GM12878 (cell line): ENCODE results near the gene MED19. TPM values are rescaled to one million over a fixed set of nuclear protein-coding genes. Genes with fewer than 3 reads are reported as not detected.

ENCODE experiments used
- ATAC-seq: fragments of 200-7000 bp; cut with Tn5 transposase; 3 replicates; pipeline ENCODE4 v1.9.1; 2020; ENCODE audit warnings: mild to moderate bottlenecking, moderate library complexity
- BruUV-seq: library from RNA; stranded (reverse); fragments of 400-500 nt; replicated peaks from 2 replicates; lab custom pipeline; 2021; lab: Mats Ljungman, UMichigan
- CTCF ChIA-PET: fragments of 300-600 bp; sonication (Branson Sonifier 250); formaldehyde crosslinking; extraction: SDS; loops from one replicate; lab custom pipeline; 2021; ENCODE audit warnings: inconsistent platforms; lab: Yijun Ruan, JAX
- POLR2A ChIA-PET: fragments of 350-600 bp; formaldehyde crosslinking; extraction: SDS; loops from one replicate; lab custom pipeline; 2021; ENCODE audit warnings: inconsistent platforms; lab: Charles Lee
- RAD21 ChIA-PET: fragments of 300-600 bp; sonication (Branson Sonifier 250); formaldehyde crosslinking; loops from one replicate; lab custom pipeline; 2023; ENCODE audit warnings: antibody characterized with exemption; ENCODE audit not compliant: unreplicated experiment; lab: Charles Lee
- SMC1A ChIA-PET: fragments of 300-600 bp; sonication (Branson Sonifier 250); formaldehyde crosslinking; loops from one replicate; lab custom pipeline; 2023; ENCODE audit not compliant: unreplicated experiment, uncharacterized antibody; lab: Charles Lee
- DNase-seq: peaks from one replicate; pipeline ENCODE4 v3.0.0-alpha.2; 2011; ENCODE audit warnings: low read depth, low spot score
- FAIRE-seq: peaks from 3 replicates; lab custom pipeline; 2011; peaks lifted over from hg19 to GRCh38; lab: Jason Lieb, UNC
- H2AFZ ChIP-seq: 2 replicates; pipeline ENCODE4 v1.6.0; 2011; ENCODE audit warnings: low read depth, low read length, control low read depth; ENCODE audit not compliant: control insufficient read depth
- H3K27ac ChIP-seq: 2 replicates; pipeline ENCODE4 v1.5.1; 2011; ENCODE audit warnings: control low read depth; ENCODE audit not compliant: control insufficient read depth, insufficient read depth
- H3K27me3 ChIP-seq, 2 experiments: replicated peaks in 1 of 2; 2 replicates each; pipeline versions ENCODE4 v1.6.0 to v1.6.1; 2011; ENCODE audit warnings: low read length in 1 of 2; ENCODE audit not compliant: control insufficient read depth in 2 of 2, insufficient read depth in 2 of 2
- H3K36me3 ChIP-seq, 2 experiments: 2 replicates each; pipeline ENCODE4 v1.5.1; 2011; ENCODE audit warnings: low read length in 1 of 2; ENCODE audit not compliant: control insufficient read depth in 2 of 2, insufficient read depth in 2 of 2
- H3K4me1 ChIP-seq: 2 replicates; pipeline ENCODE4 v1.6.1; 2011; ENCODE audit warnings: mild to moderate bottlenecking, low read length, moderate library complexity, mixed read lengths; ENCODE audit not compliant: control insufficient read depth, insufficient read depth
- H3K4me2 ChIP-seq: 2 replicates; pipeline ENCODE4 v1.6.0; 2011; ENCODE audit warnings: control low read depth; ENCODE audit not compliant: control insufficient read depth, insufficient read depth
- H3K4me3 ChIP-seq: fragments of 200-600 bp; sonication (generic); 2 replicates; pipeline ENCODE4 v1.5.1; 2016
- H3K79me2 ChIP-seq: 2 replicates; pipeline ENCODE4 v1.6.0; 2011; ENCODE audit warnings: low read length; ENCODE audit not compliant: control insufficient read depth, insufficient read depth
- H3K9ac ChIP-seq: 2 replicates; pipeline ENCODE4 v1.8.0; 2011; ENCODE audit warnings: low read length, control low read depth, mixed read lengths; ENCODE audit not compliant: control insufficient read depth, insufficient read depth
- H3K9me3 ChIP-seq: replicated peaks from 3 replicates; pipeline ENCODE4 v1.5.1; 2011; ENCODE audit warnings: mild to moderate bottlenecking, low read length; ENCODE audit not compliant: control insufficient read depth, insufficient read depth
- H4K20me1 ChIP-seq: 2 replicates; pipeline ENCODE4 v1.6.0; 2011; ENCODE audit not compliant: control insufficient read depth, insufficient read depth
- CEBPB ChIP-seq, 2 experiments: fragments of 150-350 bp in 1 of 2; IDR thresholded peaks; 2 replicates each; pipeline ENCODE4 v1.6.1; 2012 to 2014; ENCODE audit warnings: low read depth in 2 of 2, low read length in 2 of 2, borderline replicate concordance in 1 of 2, inconsistent platforms in 1 of 2
- CREB1 ChIP-seq: IDR thresholded peaks from 2 replicates; pipeline ENCODE4 v1.6.1; 2012; ENCODE audit warnings: low read depth, mild to moderate bottlenecking, inconsistent platforms
- IKZF1 ChIP-seq: fragments of 450-650 bp; conservative IDR thresholded peaks from 2 replicates; pipeline ENCODE4 v1.6.1; 2017; ENCODE audit warnings: antibody characterized with exemption, mild to moderate bottlenecking
- NBN ChIP-seq: fragments of 450-650 bp; IDR thresholded peaks from 2 replicates; pipeline ENCODE4 v1.6.1; 2016
- PAX5 ChIP-seq: IDR thresholded peaks from 2 replicates; pipeline ENCODE4 v1.6.1; 2011; ENCODE audit warnings: low read depth, low read length, borderline replicate concordance
- RAD21 ChIP-seq: IDR thresholded peaks from 2 replicates; pipeline ENCODE4 v1.6.1; 2011; ENCODE audit warnings: mild to moderate bottlenecking, low read depth, low read length, moderate library complexity; ENCODE audit not compliant: insufficient read depth
- RFX5 ChIP-seq: IDR thresholded peaks from 2 replicates; pipeline ENCODE4 v1.6.1; 2011; ENCODE audit warnings: low read depth, low read length, improper control_type of control experiment
- SREBF2 ChIP-seq: IDR thresholded peaks from 2 replicates; pipeline ENCODE4 v1.6.1; 2012; ENCODE audit warnings: mild to moderate bottlenecking, low read length
- STAT1 ChIP-seq: fragments of 450-650 bp; conservative IDR thresholded peaks from 2 replicates; pipeline ENCODE4 v1.6.1; 2014; ENCODE audit warnings: antibody characterized with exemption, mild to moderate bottlenecking
- TARDBP ChIP-seq: IDR thresholded peaks from 2 replicates; pipeline ENCODE4 v1.6.1; 2016; ENCODE audit warnings: borderline replicate concordance
- TBL1XR1 ChIP-seq: IDR thresholded peaks from 2 replicates; pipeline ENCODE4 v1.6.1; 2012; ENCODE audit warnings: low read depth, low read length, improper control_type of control experiment
- YY1 ChIP-seq: IDR thresholded peaks from 2 replicates; pipeline ENCODE4 v1.6.1; 2011; ENCODE audit warnings: low read depth, mild to moderate bottlenecking, low read length
- ZNF207 ChIP-seq: fragments of 450-650 bp; IDR thresholded peaks from 2 replicates; pipeline ENCODE4 v1.6.1; 2014; ENCODE audit warnings: antibody characterized with exemption, mild to moderate bottlenecking, borderline replicate concordance
- WGBS: methylation state at CpG from one replicate; pipeline ENCODE4 v1.1.6; 2016; ENCODE audit warnings: low lambda C conversion rate; ENCODE audit not compliant: insufficient replicate concordance, insufficient coverage; ENCODE audit errors: missing lambda C conversion rate; 5-methylcytosine and 5-hydroxymethylcytosine counted together
- in situ Hi-C: fragments of 300-500 bp; cut with MboI; formaldehyde crosslinking; loops from 9 replicates; pipeline ENCODE4 v1.14.3; 2018; ENCODE audit warnings: mixed read lengths
- intact Hi-C: fragments of 100-400 bp; cut with micrococcal nuclease; formaldehyde crosslinking; loops from one replicate; pipeline ENCODE4 v1.14.2; 2022; ENCODE audit not compliant: unreplicated experiment
- polyA plus RNA-seq, 11 experiments: library from polyadenylated mRNA; depleted of rRNA in 4 of 11; unstranded in 6 of 11; stranded (reverse) in 5 of 11; fragments of >200 nt; fragmentation: Nextera tagmentation in 4 of 11; fragmentation: Illumina TruSeq in 1 of 11; extraction: Ambion mirVana in 4 of 11; extraction: Trizol in 1 of 11; gene quantifications; 1 replicate in 1 of 11; 2 replicates in 10 of 11; pipeline versions ENCODE4 v1.2.1 to v1.2.3, GENCODE V29; 2011 to 2016; ENCODE audit warnings: inconsistent platforms in 2 of 11, missing spikeins in 2 of 11, low read depth in 1 of 11
- total RNA-seq, 4 experiments: library from RNA; depleted of rRNA in 3 of 4; stranded (reverse); fragments of >200 nt in 3 of 4; fragmentation: Illumina TruSeq in 1 of 4; extraction: Trizol in 1 of 4; gene quantifications; 2 replicates each; pipeline versions ENCODE4 v1.2.1 to v1.2.3, GENCODE V29; 2013 to 2021
- TF ChIP-seq, protein P1 (sequence below): fragments of 150-350 bp; IDR thresholded peaks from 2 replicates; pipeline ENCODE4 v1.6.1; 2014; ENCODE audit warnings: mild to moderate bottlenecking, low read depth, low read length
- TF ChIP-seq, protein P2 (sequence below): fragments of 450-650 bp; formaldehyde crosslinking; IDR thresholded peaks from 2 replicates; pipeline ENCODE4 v1.4.0; 2022; ENCODE audit warnings: mild to moderate bottlenecking, moderate library complexity
- TF ChIP-seq, protein P3 (sequence below): IDR thresholded peaks from 2 replicates; pipeline ENCODE4 v1.6.1; 2012; ENCODE audit warnings: low read length, inconsistent platforms

Gene MED19
- total and polyA plus RNA-seq, 10 of the 15 experiments (the other 5 are each of a cell fraction or from before 2014, with no cell fraction given) = 4.9 to 28.2 (median 17.3) TPM

DNA sequence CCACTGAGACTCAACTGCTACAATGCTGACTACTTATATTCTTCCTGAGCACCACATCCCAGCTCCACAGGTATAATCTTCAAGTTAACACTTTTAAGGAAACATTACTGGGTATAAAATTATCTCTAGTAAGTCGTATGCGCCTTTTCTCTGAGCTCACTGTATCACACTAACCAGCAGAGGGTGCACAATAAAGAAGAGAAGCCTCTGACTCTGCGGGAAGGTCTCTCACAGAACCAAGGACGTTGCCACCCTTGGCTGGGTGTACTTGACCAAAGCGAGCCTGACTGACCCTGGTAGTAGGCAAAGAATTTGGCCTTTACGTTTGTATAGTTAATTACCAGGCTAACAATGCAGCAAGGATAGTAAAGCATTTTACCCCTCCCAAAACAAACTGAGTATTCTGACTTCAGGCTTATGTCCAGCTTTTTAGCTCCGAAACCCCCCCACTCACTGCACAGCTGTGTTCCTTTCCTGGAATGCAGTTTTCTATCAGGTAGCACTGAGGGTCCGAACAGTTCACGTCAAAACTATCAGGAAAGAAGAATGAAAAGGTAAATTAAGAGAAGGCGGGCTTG lies 39.8 kb upstream of the MED19 start, which contains the start of gene BTBD18:
TSS of gene BTBD18 (minus strand) at position 144 of the 578 bp plus-strand sequence. CDS start 631 bp downstream, outside the sequence.
- H3K36me3 ChIP-seq = no peaks in the 10 kb centered on the region; a peak in 1 of 4 replicates
- H3K27ac ChIP-seq = no peak within 1 kb of the TSS
- ATAC-seq = peak; percentile 93
- H3K27me3 ChIP-seq = no peaks in the 10 kb centered on the region
- ChIA-PET POLR2A (interaction anchor here (0.7 to 1.4 kb wide), 4 partner anchors 10 to 767 kb away, joined by 3 to 6 read pairs (median 4); partner anchors contain the start of gene CTNND1), SMC1A (interaction anchor here (0.5 to 3.3 kb wide), 18 partner anchors 9 to 774 kb away, joined by 3 to 58 read pairs (median 4); partner anchors contain the start of genes CTNND1 and SELENOH), CTCF (interaction anchor here (0.7 to 12.2 kb wide), 17 partner anchors 10 to 878 kb away, joined by 3 to 227 read pairs (median 5); partner anchors contain the start of genes CTNND1, MED19 and SELENOH), RAD21 (interaction anchor here (1.0 to 3.2 kb wide), 6 partner anchors 9 to 761 kb away, joined by 3 to 69 read pairs (median 6); partner anchors contain the start of gene CTNND1)
- intact Hi-C loops (loop anchor here (1.0 kb wide), 1 partner anchor 49 kb away; no protein-coding TSS in a partner anchor), in situ Hi-C loops (no loop called here)
- H3K9me3 ChIP-seq = no peaks in the 10 kb centered on the region; the same call in 2 of the 3 replicates
- H3K79me2 ChIP-seq = no peaks in the 10 kb centered on the region
- H3K4me1 ChIP-seq = no peaks in the 10 kb centered on the region
- no peak within 1 kb of the TSS for H3K4me2 ChIP-seq
- H4K20me1 ChIP-seq = no peaks in the 10 kb centered on the region
- H3K4me3 ChIP-seq = no peak within 1 kb of the TSS
- FAIRE-seq = peak; percentile 52
- no TSS peak for BruUV-seq
- H2AFZ ChIP-seq = no peak within 1 kb of the TSS
- no peak within 1 kb of the TSS for H3K9ac ChIP-seq
- 67% methylated on average over 10 of the region's 10 CpGs for WGBS
- no peak for DNase-seq
- TF ChIP-seq ZNF207 (no peak), RAD21 (peak; percentile 63), TARDBP (no peak), PAX5 (no peak), CEBPB (IDR thresholded peaks at IDR 0.05; ENCODE audit: borderline replicate concordance in 1 of 2, low read depth in 2 of 2, low read length in 2 of 2) (no peak), IKZF1 (no peak), YY1 (no peak), SREBF2 (no peak), TBL1XR1 (no peak), STAT1 (no peak), CREB1 (no peak), RFX5 (no peak), NBN (0 out of 2 replicates have a peak, but pooled peaks have one; percentile 36)
- TF ChIP-seq, protein P1, sequence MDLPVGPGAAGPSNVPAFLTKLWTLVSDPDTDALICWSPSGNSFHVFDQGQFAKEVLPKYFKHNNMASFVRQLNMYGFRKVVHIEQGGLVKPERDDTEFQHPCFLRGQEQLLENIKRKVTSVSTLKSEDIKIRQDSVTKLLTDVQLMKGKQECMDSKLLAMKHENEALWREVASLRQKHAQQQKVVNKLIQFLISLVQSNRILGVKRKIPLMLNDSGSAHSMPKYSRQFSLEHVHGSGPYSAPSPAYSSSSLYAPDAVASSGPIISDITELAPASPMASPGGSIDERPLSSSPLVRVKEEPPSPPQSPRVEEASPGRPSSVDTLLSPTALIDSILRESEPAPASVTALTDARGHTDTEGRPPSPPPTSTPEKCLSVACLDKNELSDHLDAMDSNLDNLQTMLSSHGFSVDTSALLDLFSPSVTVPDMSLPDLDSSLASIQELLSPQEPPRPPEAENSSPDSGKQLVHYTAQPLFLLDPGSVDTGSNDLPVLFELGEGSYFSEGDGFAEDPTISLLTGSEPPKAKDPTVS = no peak
- TF ChIP-seq, protein P2, sequence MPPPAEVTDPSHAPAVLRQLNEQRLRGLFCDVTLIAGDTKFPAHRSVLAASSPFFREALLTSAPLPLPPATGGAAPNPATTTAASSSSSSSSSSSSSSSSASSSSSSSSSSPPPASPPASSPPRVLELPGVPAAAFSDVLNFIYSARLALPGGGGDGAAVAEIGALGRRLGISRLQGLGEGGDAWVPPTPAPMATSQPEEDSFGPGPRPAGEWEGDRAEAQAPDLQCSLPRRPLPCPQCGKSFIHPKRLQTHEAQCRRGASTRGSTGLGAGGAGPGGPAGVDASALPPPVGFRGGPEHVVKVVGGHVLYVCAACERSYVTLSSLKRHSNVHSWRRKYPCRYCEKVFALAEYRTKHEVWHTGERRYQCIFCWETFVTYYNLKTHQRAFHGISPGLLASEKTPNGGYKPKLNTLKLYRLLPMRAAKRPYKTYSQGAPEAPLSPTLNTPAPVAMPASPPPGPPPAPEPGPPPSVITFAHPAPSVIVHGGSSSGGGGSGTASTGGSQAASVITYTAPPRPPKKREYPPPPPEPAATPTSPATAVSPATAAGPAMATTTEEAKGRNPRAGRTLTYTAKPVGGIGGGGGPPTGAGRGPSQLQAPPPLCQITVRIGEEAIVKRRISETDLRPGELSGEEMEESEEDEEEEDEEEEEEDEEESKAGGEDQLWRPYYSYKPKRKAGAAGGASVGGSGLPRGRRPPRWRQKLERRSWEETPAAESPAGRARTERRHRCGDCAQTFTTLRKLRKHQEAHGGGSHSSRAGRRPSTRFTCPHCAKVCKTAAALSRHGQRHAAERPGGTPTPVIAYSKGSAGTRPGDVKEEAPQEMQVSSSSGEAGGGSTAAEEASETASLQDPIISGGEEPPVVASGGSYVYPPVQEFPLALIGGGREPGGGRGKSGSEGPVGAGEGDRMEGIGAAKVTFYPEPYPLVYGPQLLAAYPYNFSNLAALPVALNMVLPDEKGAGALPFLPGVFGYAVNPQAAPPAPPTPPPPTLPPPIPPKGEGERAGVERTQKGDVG (CRISPR knock-in tag) = no peak
- TF ChIP-seq, protein P3, sequence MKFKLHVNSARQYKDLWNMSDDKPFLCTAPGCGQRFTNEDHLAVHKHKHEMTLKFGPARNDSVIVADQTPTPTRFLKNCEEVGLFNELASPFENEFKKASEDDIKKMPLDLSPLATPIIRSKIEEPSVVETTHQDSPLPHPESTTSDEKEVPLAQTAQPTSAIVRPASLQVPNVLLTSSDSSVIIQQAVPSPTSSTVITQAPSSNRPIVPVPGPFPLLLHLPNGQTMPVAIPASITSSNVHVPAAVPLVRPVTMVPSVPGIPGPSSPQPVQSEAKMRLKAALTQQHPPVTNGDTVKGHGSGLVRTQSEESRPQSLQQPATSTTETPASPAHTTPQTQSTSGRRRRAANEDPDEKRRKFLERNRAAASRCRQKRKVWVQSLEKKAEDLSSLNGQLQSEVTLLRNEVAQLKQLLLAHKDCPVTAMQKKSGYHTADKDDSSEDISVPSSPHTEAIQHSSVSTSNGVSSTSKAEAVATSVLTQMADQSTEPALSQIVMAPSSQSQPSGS = no peak
